Measurements from ENCODE around the gene SOX13. TPM values are rescaled to one million over a fixed set of nuclear protein-coding genes. Genes with fewer than 3 reads are reported as not detected.

The SOX13 gene
- polyA plus RNA-seq, 3 donors: 0.52 TPM; not detected in 2

DNA sequence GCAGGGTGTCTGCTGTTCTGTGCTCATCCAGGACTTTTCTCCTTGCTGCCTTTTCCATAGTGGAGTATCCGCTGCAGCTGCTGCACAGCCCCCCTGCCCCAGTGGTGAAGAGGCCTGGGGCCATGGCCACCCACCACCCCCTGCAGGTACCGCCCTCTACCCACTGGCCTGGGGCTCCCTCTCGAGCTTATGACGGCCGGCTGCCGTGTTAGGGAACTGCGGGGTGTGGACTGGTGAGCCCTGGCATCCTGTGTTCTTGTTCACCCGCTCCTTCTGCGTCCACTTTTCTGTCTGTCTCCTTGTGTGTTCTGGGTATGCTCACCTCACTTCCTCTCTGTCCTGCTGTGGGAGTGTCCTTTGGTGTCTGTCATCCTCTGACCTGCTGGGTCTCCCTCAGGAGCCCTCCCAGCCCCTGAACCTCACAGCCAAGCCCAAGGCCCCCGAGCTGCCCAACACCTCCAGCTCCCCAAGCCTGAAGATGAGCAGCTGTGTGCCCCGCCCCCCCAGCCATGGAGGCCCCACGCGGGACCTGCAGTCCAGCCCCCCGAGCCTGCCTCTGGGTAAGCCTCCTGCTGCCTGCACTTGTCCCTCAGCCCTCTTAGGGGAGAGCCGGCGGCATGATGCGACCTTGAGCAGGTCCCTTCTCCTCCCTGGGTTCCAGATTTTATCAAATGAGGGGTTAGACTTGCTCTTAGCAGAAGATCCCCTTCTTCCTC is 49.1 kb downstream of the SOX13 start:
- H3K4me1 Mint-ChIP-seq: no peaks in the 10 kb centered on the region
- H3K36me3 Mint-ChIP-seq: no peaks in the 10 kb centered on the region
- no peak overlapping the region for H3K27ac Mint-ChIP-seq
- Histone ChIP-seq H3K27me3 (ENCODE audit: control insufficient read depth in 2 of 2, insufficient read depth in 2 of 2, low read length in 2 of 2) (no peaks in the 10 kb centered on the region), H3K4me2 (replicated peaks; ENCODE audit: extremely low read depth, low read length, poor library complexity, severe bottlenecking) (no peak overlapping the region), H3K9ac (ENCODE audit: insufficient read depth, low read length, poor library complexity, severe bottlenecking) (no peak overlapping the region), H3K9me3 (replicated peaks in 1 of 2; ENCODE audit: control insufficient read depth in 1 of 2, insufficient read depth in 1 of 2, low read length in 2 of 2) (no peaks in the 10 kb centered on the region), H3K4me1 (ENCODE audit: control insufficient read depth in 1 of 2, insufficient read depth in 2 of 2, low read length in 2 of 2) (no peaks in the 10 kb centered on the region), H4K20me1 (ENCODE audit: insufficient read depth, low read length) (no peaks in the 10 kb centered on the region), H3K36me3 (replicated peaks in 1 of 2; ENCODE audit: control insufficient read depth in 1 of 2, insufficient read depth in 2 of 2, low read length in 2 of 2) (no peaks in the 10 kb centered on the region), H3K27ac (ENCODE audit: low read depth in 1 of 2, low read length in 2 of 2) (no peak overlapping the region), H3K4me3 (replicated peaks in 1 of 3; ENCODE audit: low read depth in 2 of 3, low read length in 3 of 3) (no peak overlapping the region), H2AFZ (ENCODE audit: insufficient read depth, low read depth, low read length, poor library complexity, severe bottlenecking) (no peak overlapping the region), H3K79me2 (ENCODE audit: insufficient read depth, low read length) (no peaks in the 10 kb centered on the region)
- intact Hi-C loops (cut with micrococcal nuclease): no loop called here
- no peak overlapping the region for H3K4me3 Mint-ChIP-seq
- peaks cover 6 to 11% (median 7%) of the 10 kb centered on the region in 3 donors for H3K27me3 Mint-ChIP-seq (ENCODE audit: low read depth in 3 of 3)
- TF ChIP-seq, protein P1, sequence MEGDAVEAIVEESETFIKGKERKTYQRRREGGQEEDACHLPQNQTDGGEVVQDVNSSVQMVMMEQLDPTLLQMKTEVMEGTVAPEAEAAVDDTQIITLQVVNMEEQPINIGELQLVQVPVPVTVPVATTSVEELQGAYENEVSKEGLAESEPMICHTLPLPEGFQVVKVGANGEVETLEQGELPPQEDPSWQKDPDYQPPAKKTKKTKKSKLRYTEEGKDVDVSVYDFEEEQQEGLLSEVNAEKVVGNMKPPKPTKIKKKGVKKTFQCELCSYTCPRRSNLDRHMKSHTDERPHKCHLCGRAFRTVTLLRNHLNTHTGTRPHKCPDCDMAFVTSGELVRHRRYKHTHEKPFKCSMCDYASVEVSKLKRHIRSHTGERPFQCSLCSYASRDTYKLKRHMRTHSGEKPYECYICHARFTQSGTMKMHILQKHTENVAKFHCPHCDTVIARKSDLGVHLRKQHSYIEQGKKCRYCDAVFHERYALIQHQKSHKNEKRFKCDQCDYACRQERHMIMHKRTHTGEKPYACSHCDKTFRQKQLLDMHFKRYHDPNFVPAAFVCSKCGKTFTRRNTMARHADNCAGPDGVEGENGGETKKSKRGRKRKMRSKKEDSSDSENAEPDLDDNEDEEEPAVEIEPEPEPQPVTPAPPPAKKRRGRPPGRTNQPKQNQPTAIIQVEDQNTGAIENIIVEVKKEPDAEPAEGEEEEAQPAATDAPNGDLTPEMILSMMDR (IDR thresholded peaks at IDR 0.05): no peak
- no peaks in the 10 kb centered on the region for H3K9me3 Mint-ChIP-seq
- no peak for DNase-seq
- WGBS (ENCODE audit: insufficient coverage): 95% methylated on average over 13 of the region's 17 CpGs

DNA sequence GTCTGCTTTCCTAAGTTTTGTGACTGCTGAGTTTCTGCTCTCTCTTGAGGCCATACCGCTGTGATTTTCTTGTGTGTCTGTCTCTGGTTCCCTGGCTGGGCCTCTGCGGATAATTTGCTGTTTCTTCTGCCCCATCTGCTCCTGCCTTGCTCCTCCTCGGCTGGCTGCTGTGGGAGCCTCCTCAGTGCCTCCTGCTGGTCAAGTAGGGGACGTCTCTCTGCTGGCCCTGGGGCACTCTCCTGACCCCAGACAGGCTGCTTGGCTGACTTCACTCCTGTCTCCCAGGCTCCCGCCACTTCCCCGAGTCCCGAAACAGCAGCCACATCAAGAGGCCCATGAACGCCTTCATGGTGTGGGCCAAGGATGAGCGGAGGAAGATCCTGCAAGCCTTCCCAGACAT is 50.5 kb downstream of the SOX13 start:
- Histone ChIP-seq H3K27me3 (ENCODE audit: control insufficient read depth in 2 of 2, insufficient read depth in 2 of 2, low read length in 2 of 2) (no peaks in the 10 kb centered on the region), H3K36me3 (replicated peaks in 1 of 2; ENCODE audit: control insufficient read depth in 1 of 2, insufficient read depth in 2 of 2, low read length in 2 of 2) (no peaks in the 10 kb centered on the region), H3K4me2 (replicated peaks; ENCODE audit: extremely low read depth, low read length, poor library complexity, severe bottlenecking) (no peak overlapping the region), H3K4me1 (ENCODE audit: control insufficient read depth in 1 of 2, insufficient read depth in 2 of 2, low read length in 2 of 2) (no peaks in the 10 kb centered on the region), H3K9ac (ENCODE audit: insufficient read depth, low read length, poor library complexity, severe bottlenecking) (no peak overlapping the region), H3K79me2 (ENCODE audit: insufficient read depth, low read length) (no peaks in the 10 kb centered on the region), H3K4me3 (replicated peaks in 1 of 3; ENCODE audit: low read depth in 2 of 3, low read length in 3 of 3) (no peak overlapping the region), H4K20me1 (ENCODE audit: insufficient read depth, low read length) (no peaks in the 10 kb centered on the region), H2AFZ (ENCODE audit: insufficient read depth, low read depth, low read length, poor library complexity, severe bottlenecking) (no peak overlapping the region), H3K27ac (ENCODE audit: low read depth in 1 of 2, low read length in 2 of 2) (no peak overlapping the region), H3K9me3 (replicated peaks in 1 of 2; ENCODE audit: control insufficient read depth in 1 of 2, insufficient read depth in 1 of 2, low read length in 2 of 2) (no peaks in the 10 kb centered on the region)
- TF ChIP-seq, protein P1 (IDR thresholded peaks at IDR 0.05): no peak
- peak overlapping the region in 1 of 7 donors; percentile 1 for H3K27ac Mint-ChIP-seq
- 81% methylated on average over 9 of the region's 9 CpGs for WGBS (ENCODE audit: insufficient coverage)
- H3K4me1 Mint-ChIP-seq: no peaks in the 10 kb centered on the region
- H3K4me3 Mint-ChIP-seq: no peak overlapping the region
- DNase-seq: no peak
- intact Hi-C loops (cut with micrococcal nuclease): no loop called here
- H3K36me3 Mint-ChIP-seq: no peaks in the 10 kb centered on the region
- peaks cover 3 to 11% (median 7%) of the 10 kb centered on the region in 3 donors for H3K27me3 Mint-ChIP-seq (ENCODE audit: low read depth in 3 of 3)
- H3K9me3 Mint-ChIP-seq: no peaks in the 10 kb centered on the region

Data from CD14-positive monocyte (primary cell).